GM19238 (cell line): Measurements from ENCODE around the gene RASA1.
"Not testable (repeated sequence)": the region's sequence is repeated elsewhere in the genome, so short reads cannot be mapped to it uniquely, and the experiment has no call there.

Source experiments
- DNase-seq: peaks from one replicate; pipeline ENCODE4 v3.0.0; 2011; ENCODE audit warnings: low spot score; ENCODE audit not compliant: insufficient read length

The RASA1 gene

DNA sequence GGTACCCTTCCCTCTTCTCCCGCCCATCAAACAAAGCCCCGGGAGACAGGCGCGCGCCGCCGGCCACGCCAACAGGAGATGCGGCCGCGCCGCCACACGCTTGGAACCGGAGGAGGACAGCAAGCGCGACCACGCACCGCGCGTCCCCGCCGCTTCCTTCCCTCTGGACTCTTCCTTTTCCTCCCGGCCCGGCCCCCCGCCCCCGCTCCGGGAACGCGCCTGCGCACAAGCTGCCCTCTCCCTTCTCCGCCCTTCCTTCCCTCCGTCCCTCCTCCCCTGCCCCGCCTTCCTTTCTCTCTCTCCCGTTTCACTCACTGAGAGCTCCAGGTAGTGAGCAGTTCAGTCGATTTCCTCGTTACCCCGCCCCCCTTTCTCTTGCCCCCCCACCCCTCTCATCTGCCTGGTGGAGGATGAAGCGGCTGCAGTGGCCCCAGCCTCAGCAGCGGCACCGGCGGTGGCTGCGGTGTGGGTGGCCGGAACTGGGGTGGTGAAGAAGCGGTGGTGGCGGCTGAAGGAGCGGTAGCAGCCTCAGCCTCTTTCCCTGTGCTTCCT lies at the start of gene RASA1:
Gene RASA1, plus strand, starts transcription at position 310 of the 552 bp plus-strand sequence. CDS start 569 bp downstream, outside the sequence.
- peak; percentile 65 for DNase-seq

DNA sequence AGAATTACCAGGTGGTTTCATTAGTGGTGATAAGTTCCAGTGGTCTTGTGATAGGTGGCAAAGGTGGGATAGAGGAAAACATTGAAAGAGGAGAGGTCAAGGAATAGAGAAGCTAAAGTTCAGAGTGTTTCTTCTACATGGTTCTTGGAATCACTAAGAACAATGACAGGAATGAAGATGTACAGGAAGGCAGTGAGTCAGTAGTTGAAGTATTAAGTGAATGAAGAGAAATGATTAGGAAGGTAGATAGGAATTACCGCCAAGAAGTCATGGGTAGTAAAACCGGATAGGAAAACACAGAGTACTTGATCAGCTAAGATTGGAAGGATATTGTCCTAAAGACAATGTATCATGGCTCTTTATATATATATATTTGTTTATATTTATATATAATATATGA lies 37.9 kb upstream of the RASA1 start:
- no peak for DNase-seq

DNA sequence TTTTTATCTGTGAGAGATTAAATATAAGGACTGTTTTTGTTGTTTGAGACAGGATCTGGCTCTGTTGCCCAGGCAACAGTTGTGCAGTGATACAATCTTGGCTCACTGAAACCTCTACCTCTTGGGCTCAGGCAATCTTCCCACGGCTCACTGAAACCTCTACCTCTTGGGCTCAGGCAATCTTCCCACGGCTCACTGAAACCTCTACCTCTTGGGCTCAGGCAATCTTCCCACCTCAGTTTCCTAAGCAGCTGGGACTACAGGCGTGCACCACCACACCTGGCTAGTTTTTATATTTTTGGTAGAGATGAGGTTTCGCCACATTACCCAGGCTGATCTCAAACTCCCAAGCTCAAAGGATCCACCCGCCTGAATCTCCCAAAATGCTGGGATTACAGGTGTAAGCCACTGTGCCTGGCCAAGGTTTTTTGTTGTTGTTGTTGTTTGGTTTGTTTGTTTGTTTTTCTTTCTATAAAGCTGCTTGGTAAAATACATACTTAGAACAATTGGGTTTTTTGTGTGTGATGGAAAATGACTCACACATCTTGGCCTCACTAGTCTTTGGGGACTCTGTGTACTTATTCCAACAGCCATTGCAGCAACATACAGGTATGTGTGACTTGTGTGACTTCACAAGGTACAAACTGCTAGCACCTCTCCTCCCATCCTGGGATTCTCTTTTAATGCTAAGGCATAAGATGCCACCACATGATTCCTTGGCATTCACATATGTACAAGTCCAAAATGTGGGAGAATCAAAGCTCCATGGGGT lies 36.5 kb upstream of the RASA1 start:
- DNase-seq = no peak

DNA sequence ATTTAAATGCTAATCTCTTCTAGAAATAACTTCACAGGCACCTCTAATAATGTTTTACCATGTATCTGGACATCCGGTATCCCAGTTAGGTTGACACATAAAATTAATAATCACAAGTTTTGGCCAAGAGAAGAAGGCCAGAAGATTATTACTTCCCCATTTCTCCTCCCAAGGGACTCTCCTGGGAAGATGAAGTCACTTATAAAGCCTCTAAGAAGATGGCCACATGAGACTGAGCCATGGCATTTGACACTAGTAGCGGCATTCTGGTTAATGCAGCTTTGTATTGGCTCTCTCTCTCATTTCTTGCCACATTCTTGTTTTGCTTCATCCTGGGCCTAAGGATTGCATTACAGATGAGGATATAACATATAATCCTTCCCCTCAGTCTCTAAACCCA lies 34.5 kb upstream of the RASA1 start:
- DNase-seq = no peak

DNA sequence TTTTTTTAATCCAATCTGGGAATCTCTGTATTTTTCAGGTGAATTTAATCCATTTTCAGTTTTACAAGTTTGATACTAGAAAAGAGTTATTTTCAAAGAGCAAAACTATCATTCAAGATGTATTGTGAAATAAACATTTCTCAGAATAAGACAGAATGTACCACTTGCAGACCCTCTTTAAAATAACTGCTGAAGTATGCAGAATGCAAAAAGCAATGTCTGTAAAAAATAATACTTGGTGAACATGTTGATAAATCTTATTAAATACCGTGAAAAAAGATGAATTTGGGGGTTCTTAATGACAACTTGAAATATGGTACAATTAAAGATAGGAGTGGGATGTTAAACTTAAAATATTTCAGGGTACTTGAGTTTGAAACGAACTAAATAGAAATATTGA lies 26.1 kb upstream of the RASA1 start:
- DNase-seq = no peak

DNA sequence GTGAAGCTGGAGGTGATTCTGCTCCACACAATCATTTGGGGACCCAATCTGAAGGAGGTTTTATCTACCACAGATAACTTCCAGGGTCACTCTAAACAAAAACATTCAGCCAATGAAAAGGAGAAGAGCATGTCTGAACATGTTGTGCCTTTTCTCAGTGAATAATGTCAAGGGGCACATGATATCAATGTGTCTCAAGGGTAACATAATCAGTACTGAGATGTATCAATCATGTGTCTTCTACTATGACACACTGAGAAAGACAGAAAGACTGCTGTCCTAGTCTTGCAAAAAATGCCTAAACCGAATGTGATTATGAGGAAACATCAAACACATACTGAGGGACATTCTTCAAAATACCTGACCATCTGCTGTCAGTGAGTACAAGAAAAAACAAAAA lies 25.4 kb upstream of the RASA1 start:
- DNase-seq = no peak

DNA sequence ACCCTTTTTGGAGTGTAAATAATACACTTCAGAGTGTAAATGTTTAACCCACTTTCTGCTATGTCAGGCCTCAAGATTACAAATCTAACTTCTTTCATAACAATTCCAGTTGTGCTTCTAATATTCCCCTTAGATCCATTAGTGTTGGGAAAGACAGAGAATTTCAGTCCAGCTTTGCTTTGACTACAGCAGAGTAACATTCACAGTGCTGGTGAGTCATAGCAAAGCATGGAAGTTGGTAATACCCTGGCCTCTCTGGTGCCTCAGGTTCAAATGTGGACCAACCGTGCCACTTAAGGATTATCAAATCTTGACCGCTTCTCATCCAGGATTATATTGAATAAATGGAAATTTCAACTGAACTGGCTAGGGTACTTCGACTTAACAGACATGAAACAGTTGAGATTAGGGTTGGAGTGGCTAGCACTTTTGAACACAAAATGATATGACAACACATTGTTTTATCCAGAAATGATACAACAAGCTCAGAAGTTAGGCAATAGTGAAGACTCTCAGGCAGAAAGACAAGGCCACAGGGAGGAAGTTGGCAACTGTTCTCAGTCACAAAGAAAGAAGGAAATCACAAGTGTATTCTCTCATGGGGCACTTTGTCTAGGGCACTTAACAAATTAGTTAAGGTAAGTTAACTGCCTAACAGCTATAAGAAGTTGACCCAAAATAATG lies 24.4 kb upstream of the RASA1 start:
- no peak for DNase-seq

DNA sequence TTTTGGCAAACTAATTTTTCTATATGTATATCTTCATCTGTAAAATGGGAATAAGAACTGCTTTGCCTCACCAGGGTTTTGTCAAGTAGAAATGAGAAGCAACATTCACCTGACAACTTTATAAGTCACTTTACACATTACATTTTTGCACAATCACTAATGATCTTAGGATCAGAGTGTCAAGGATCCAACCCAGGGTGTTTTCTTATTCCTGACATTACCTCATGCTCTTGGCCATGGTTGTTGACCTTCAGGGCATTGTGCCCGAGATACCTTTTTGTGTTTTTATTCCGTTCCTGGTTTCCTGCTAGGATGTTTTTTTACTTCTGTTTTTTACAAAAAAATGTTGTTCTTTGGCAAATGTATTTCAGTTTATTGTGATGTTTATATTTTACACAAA lies 22.2 kb upstream of the RASA1 start:
- no peak for DNase-seq

DNA sequence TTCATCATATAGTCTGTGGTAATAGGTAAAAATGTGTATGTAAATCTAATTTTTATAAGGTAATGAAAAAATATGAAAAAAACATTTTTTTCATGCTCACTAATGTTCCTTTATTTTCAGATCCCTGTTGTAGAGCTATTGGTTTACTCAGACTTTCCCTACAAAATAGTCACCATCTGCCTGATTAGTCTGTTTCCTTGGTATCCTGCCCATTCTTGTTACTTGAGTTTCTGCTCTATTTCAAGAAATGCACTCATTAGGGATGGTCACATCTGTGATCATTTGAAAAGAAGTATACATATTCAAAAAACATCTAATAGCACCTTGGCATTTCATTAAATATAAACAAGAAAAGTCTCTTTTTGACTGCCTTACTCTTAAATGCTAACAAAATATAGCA lies 21.6 kb upstream of the RASA1 start:
- no peak for DNase-seq

DNA sequence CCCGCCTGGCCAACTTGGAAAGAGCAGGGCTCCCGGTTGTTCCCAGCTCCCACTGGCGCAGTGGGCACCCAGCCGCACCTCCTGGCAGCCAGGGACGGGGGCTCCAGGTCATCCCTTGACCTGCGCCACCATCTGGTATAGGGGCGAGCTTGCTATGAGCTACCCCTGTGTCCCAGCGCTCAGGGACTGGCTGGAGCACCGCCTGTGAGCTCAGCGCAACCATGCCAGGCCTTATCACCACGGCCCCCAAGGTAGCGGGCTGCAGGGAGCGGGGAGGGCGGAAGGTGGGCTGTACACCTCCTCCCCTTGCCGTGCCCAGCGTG lies 15.4 kb upstream of the RASA1 start:
- DNase-seq = no peak

DNA sequence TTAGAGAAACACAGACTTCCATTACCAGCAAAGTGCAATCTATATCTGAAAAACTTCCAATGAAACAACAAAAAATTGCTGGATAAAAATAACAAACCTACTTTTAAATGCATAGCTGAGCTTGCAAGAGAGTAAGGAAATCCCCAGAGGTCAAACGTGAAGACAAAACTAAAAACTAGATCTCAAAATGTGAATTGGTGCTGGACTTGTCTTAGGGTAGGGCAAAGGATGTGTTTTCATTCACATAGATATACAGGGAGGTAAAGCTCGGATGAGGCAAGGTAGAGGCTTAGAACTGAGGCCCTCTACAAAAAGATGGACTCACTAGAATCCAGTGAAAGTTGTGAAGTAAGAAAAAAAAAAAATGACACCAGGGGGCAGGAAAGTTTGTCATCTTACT lies 13.6 kb upstream of the RASA1 start:
- DNase-seq = no peak

DNA sequence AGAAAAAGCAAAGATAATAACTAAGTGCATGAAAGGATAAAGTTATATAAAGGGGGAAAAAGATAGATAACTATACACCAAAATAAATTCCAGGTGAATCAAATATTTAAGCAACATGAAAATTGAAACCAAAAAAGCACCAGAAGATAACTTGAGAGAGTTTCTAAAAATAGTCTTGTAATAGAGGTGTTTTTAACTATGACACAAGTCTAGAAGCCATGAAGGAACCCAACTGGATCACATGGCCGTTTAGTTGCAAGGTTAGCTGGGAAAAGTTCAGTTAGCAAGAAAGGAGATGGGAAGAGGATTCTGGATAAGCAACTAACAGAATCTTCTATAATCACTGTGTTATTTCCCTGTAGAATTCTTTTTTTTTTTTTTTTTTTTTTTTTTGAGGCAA lies 9.2 kb upstream of the RASA1 start:
- no peak for DNase-seq

DNA sequence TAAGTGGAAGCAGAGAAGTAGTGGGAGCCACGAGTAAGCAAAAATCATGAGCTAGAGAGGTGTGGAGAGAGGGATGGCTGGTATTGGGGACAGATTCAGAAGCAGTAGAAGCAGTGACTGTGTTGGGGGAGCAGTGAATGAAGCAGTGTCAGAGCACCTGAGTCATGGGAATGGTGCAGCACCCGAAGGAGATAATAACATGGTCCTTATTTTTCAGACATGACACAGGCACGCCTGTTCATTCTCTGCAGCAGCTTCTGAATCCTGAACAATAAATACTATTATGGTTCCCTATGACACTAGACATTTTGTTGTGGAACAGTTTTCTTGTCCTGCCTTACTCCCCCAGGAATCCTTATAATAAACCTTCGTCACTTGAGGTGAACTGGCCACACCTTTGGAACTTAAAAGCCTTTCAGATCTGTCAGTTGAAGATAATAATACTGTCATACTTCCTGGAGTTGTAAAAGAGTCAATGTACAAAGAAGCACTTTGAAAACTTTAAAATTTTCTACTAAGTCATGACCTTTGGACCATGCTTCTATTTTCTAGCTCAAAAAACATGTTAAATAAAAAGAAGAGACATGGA lies 7.0 kb upstream of the RASA1 start:
- DNase-seq = no peak

DNA sequence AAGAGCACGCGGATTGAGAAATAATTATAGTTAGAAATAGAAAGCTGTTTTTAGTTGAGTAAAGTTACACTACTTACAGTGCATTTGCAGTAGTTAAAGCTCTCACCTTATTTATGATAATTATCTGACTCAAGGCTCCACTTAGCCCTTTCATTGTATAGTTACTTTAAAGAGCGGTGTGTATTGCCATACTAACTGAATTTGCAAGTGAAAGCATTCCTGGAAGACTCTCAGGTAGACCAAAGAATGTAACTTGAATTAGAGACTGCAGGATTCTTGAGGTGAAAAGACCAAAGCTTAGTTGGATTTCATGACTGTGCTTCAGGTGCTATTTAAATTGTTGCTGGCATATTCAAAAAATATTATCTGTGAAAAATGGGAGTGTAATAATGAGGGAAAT lies 4.2 kb upstream of the RASA1 start:
- DNase-seq = no peak

DNA sequence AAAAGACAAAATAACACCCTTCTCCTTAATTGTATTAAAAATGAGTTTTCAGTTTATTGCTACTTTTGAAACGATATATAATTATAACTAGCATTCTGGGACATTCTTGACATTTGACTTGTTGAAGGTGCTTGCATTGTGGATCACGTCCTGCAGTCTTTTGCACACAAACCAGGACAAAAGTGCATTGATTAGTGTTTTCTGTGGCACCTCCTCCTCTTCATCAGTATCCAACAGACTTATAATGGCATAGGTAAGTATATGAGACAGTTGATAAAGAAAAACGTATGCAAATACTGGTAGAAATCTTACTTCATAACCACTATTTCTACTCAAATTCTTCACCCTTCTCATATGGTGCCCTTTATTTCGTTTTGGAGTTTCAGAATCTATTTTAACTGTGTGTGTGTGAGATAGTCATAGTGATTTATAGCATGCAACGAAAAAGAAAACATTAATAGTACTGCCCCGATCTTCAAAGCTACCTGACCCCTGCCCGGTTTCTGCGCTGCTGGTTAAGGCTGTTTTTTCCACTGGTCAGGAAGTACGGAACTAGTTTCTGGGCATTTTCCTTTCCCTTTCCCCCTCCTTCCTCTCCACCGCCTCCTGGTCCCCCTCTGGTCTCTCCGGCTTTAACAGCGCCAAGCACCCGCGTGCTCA lies 639 bp upstream of the RASA1 start:
- DNase-seq = no peak

DNA sequence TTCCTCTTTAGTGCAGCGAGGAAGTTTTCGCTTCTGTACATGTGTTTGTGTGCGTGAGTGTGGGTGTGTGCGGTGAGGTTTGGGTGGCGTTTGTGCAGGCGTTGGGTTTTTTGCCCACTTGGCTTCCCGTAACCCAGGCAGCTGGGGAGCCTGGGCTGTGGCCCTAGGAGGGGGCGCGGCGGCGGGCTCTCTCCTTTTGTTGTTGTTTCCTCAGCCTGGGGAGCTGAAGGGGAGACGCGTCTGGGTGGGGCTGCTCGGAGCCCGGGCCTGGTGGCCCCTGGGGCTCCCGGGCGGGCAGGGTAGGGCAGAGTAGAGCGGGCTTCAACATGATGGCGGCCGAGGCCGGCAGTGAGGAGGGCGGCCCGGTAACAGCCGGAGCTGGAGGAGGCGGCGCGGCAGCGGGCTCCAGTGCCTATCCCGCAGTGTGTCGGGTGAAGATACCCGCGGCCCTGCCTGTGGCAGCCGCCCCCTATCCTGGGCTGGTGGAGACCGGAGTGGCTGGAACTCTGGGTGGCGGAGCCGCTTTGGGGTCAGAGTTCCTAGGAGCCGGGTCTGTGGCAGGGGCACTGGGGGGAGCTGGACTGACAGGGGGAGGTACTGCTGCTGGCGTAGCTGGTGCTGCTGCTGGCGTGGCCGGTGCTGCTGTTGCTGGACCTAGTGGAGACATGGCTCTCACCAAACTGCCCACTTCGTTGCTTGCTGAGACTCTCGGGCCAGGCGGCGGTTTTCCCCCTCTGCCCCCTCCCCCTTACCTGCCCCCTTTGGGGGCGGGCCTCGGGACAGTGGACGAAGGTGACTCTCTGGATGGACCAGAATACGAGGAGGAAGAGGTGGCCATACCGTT lies 665 bp downstream of the RASA1 start:
- DNase-seq = peak; percentile 35

DNA sequence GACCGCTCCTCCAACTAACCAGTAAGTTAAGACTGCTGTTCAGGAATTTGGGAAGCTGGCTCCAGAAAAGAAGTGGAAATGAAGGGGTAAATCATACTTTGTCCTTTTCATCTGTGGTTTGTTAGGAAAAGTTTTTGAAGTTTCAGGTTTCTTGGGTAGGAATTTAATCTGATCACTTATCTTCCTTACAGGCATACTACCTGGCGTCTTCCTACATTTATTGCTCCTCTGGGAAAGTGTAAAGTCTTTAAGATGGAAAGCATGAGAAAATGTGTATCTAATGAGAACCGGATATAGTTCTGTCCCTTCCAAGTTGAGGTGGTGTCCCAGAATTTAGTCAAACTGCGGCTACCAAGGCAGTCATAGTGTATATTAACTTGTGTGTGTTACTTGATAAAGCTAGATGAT lies 1.3 kb downstream of the RASA1 start:
- no peak for DNase-seq

DNA sequence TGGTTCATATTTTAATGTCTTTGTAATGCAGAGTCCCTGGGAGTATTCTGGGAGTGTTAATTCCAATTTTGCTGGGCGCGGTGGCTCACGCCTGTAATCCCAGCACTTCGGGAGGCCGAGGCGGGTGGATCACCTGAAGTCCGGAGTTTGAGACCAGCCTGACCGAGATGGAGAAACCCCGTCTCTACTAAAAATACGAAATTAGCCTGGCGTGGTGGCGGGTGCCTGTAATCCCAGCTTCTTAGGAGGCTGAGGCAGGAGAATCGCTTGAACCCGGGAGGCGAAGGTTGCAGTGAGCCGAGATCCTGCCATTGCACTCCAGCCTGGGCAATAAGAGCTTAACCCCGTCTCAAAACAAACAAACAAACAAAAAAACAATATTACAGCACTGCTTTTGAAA lies 3.2 kb downstream of the RASA1 start:
- DNase-seq = not testable (repeated sequence)

DNA sequence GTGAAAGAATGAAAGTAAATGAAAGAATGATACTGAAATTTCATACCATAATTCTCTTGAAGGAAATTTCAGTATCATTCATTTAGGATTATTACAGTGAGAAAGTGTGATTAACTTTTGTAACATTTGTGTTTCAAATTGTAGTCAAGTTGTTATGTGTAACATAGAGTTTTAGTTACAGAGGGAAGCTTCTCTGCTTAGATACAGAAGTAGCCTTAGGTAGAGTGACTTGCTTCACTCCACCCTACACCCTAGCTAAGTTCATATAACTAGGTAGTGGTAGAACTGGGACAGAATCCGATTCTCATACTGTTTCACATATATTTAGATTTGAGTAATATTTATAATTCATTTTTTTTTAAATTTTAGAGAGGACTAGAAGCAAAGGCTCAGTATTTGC lies 9.0 kb downstream of the RASA1 start:
- DNase-seq = no peak

DNA sequence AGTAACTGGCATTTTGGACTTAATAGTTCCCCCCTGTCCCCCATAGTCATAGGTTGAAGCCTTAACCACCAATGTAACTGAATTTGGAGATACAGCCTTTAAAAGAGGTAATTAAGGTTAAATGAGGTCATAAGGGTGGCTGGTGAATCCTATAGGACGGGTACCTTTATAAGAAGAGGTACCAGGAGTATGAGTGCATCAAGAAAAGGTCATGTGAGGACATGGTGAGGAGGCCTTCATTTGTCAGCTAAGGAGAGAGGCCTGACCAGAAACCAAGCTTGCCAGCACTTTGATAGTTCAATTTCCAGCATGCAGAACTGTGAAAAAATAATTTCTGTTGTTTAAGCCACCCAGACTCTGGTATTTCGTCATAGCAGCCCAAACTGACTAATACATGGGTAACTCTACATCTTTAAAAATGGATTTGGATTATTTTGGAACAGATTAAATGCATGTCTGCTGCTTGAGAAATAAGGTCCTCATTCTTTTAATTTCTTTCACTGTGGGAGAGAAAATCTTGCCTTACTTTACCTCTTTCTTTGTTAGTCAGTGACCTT lies 9.7 kb downstream of the RASA1 start:
- no peak for DNase-seq

DNA sequence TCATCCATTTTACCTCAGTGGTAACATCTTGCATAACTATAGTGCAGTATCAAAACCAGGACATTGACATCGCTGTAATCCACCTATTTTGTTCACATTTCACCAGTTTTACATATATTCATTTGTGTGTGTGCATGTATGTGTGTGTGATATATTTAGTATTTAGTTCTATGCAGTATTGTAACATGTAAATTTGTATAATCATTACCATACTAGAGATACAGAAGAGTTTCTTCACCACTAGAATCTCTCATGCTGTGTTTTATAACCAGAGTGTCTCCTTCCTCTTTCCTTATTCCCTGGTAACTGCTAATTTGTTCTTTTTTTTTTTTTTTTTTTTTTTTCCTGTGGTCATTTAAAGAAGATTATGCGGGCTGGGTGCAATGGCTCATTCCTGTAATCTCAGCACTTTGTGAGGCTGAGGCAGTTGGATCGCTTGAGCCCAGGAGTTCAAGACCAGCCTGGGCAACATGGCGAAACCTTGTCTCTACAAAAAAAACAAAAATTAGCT lies 11.0 kb downstream of the RASA1 start:
- DNase-seq = no peak
